Mesenchymal stem cell (in vitro differentiated cells and primary cell): Measurements from ENCODE around the gene STRN.
"Not testable (repeated sequence)": the region's sequence is repeated elsewhere in the genome, so short reads cannot be mapped to it uniquely, and the experiment has no call there.

Source experiments
- DNase-seq: peaks from one replicate; pipeline ENCODE4 v3.0.0-alpha.2; 2013
- H2AFZ ChIP-seq: one replicate; pipeline ENCODE4 v1.6.1; 2013; ENCODE audit warnings: low read depth, mild to moderate bottlenecking, control low read depth, inconsistent platforms, low read length, moderate library complexity
- H2AK5ac ChIP-seq: 2 replicates; pipeline ENCODE4 v1.6.1; 2013; ENCODE audit warnings: low read length, moderate library complexity, mild to moderate bottlenecking, inconsistent platforms; ENCODE audit not compliant: severe bottlenecking
- H2BK120ac ChIP-seq: one replicate; pipeline ENCODE4 v1.6.1; 2013; ENCODE audit warnings: low read depth, mild to moderate bottlenecking, inconsistent platforms, low read length, moderate library complexity
- H2BK12ac ChIP-seq, 2 experiments: one replicate each; pipeline ENCODE4 v1.6.1; 2013; ENCODE audit warnings: inconsistent platforms in 2 of 2, low read length in 2 of 2, mild to moderate bottlenecking in 2 of 2, moderate library complexity in 2 of 2, control low read depth in 1 of 2
- H2BK15ac ChIP-seq: one replicate; pipeline ENCODE4 v1.6.1; 2013; ENCODE audit warnings: mild to moderate bottlenecking, low read depth, inconsistent platforms; ENCODE audit not compliant: poor library complexity, severe bottlenecking
- H2BK5ac ChIP-seq: 2 replicates; pipeline ENCODE4 v1.6.1; 2013; ENCODE audit warnings: low read depth, mild to moderate bottlenecking, low read length, control low read depth, inconsistent platforms; ENCODE audit not compliant: poor library complexity, severe bottlenecking
- H3K14ac ChIP-seq, 2 experiments: one replicate each; pipeline ENCODE4 v1.6.1; 2013; ENCODE audit warnings: inconsistent platforms in 2 of 2, low read length in 2 of 2, control low read depth in 1 of 2, mild to moderate bottlenecking in 1 of 2, moderate library complexity in 1 of 2
- H3K18ac ChIP-seq, 2 experiments: one replicate each; pipeline ENCODE4 v1.6.1; 2013; ENCODE audit warnings: inconsistent platforms in 2 of 2, low read length in 2 of 2, control low read depth in 1 of 2, low read depth in 1 of 2, mild to moderate bottlenecking in 1 of 2
- H3K23ac ChIP-seq, 2 experiments: one replicate each; pipeline ENCODE4 v1.6.1; 2013; ENCODE audit warnings: inconsistent platforms in 2 of 2, low read length in 2 of 2, mild to moderate bottlenecking in 2 of 2, moderate library complexity in 2 of 2, control low read depth in 1 of 2
- H3K27ac ChIP-seq: 2 replicates; pipeline ENCODE4 v1.5.1; 2013; ENCODE audit warnings: mild to moderate bottlenecking, moderate library complexity, low read length, control low read depth, inconsistent platforms; ENCODE audit not compliant: poor library complexity, severe bottlenecking
- H3K27me3 ChIP-seq, 2 experiments: 2 replicates each; pipeline versions ENCODE4 v1.6.1 to v1.7.0; 2013; ENCODE audit warnings: low read length in 2 of 2, mild to moderate bottlenecking in 2 of 2, moderate library complexity in 2 of 2, control low read depth in 1 of 2, inconsistent platforms in 1 of 2; ENCODE audit not compliant: control insufficient read depth in 1 of 2, insufficient read depth in 1 of 2
- H3K36me3 ChIP-seq, 2 experiments: 2 replicates each; pipeline versions ENCODE4 v1.6.1 to v1.7.0; 2013; ENCODE audit warnings: low read length in 2 of 2, control low read depth in 1 of 2, inconsistent platforms in 1 of 2, low read depth in 1 of 2, mild to moderate bottlenecking in 1 of 2; ENCODE audit not compliant: insufficient read depth in 2 of 2, control insufficient read depth in 1 of 2
- H3K4ac ChIP-seq, 2 experiments: one replicate each; pipeline ENCODE4 v1.6.1; 2013; ENCODE audit warnings: inconsistent platforms in 2 of 2, low read length in 2 of 2, mild to moderate bottlenecking in 2 of 2, moderate library complexity in 2 of 2, control low read depth in 1 of 2, low read depth in 1 of 2
- H3K4me1 ChIP-seq: 2 replicates; pipeline ENCODE4 v1.6.1; 2013; ENCODE audit warnings: low read depth, low read length, control low read depth; ENCODE audit not compliant: control insufficient read depth, insufficient read depth
- H3K4me2 ChIP-seq: 2 replicates; pipeline ENCODE4 v1.6.1; 2013; ENCODE audit warnings: low read length, mild to moderate bottlenecking, inconsistent platforms; ENCODE audit not compliant: poor library complexity, severe bottlenecking
- H3K4me3 ChIP-seq, 2 experiments: 2 replicates each; pipeline versions ENCODE4 v1.5.1 to v1.7.0; 2013; ENCODE audit warnings: low read length in 2 of 2, mild to moderate bottlenecking in 2 of 2, control low read depth in 1 of 2, low read depth in 1 of 2; ENCODE audit not compliant: insufficient read depth in 1 of 2
- H3K79me1 ChIP-seq: replicated peaks from 2 replicates; pipeline ENCODE4 v1.6.1; 2013; ENCODE audit warnings: mild to moderate bottlenecking, control low read depth, low read length, inconsistent platforms; ENCODE audit not compliant: poor library complexity, severe bottlenecking
- H3K9ac ChIP-seq: 2 replicates; pipeline ENCODE4 v1.7.0; 2013; ENCODE audit warnings: mild to moderate bottlenecking, low read length, moderate library complexity
- H3K9me3 ChIP-seq: 2 replicates; pipeline ENCODE4 v1.7.0; 2013; ENCODE audit warnings: mild to moderate bottlenecking, low read length; ENCODE audit not compliant: control insufficient read depth
- H4K8ac ChIP-seq: one replicate; pipeline ENCODE4 v1.6.1; 2013; ENCODE audit warnings: inconsistent platforms, mild to moderate bottlenecking, low read length, moderate library complexity
- H4K91ac ChIP-seq: one replicate; pipeline ENCODE4 v1.6.1; 2013; ENCODE audit warnings: mild to moderate bottlenecking, low read length, inconsistent platforms
- WGBS: methylation state at CpG from one replicate; pipeline ENCODE4 v1.1.7; 2013; ENCODE audit warnings: mixed read lengths; 5-methylcytosine and 5-hydroxymethylcytosine counted together

Gene STRN

GRCh38 chr2:36949845-36950244 is 16.5 kb downstream of the STRN start:
- no peak for DNase-seq
- Histone ChIP-seq H2BK120ac (no peak overlapping the region), H3K23ac (no peak overlapping the region), H3K4me3 (no peak overlapping the region), H3K4ac (no peak overlapping the region), H2AK5ac (no peak overlapping the region), H3K79me1 (peaks cover 8% of the 10 kb centered on the region), H3K18ac (no peak overlapping the region), H3K9ac (no peak overlapping the region), H2AFZ (no peak overlapping the region), H2BK12ac (no peak overlapping the region), H3K4me1 (peaks cover 6% of the 10 kb centered on the region), H3K36me3 (peaks cover 0 to 3% of the 10 kb centered on the region in 2 experiments), H3K27ac (no peak overlapping the region), H3K14ac (no peak overlapping the region), H3K4me2 (no peak overlapping the region), H2BK5ac (no peak overlapping the region), H2BK15ac (no peak overlapping the region), H4K8ac (no peak overlapping the region), H3K9me3 (no peaks in the 10 kb centered on the region), H4K91ac (no peak overlapping the region), H3K27me3 (no peaks in the 10 kb centered on the region)
- WGBS = 84% methylated on average over 1 of the region's 1 CpG

GRCh38 chr2:36945240-36945639 is 21.1 kb downstream of the STRN start:
- not testable (repeated sequence) for H3K14ac ChIP-seq, H2BK120ac ChIP-seq, H3K23ac ChIP-seq, H3K36me3 ChIP-seq, H2BK5ac ChIP-seq, H3K27ac ChIP-seq, H3K9ac ChIP-seq, H4K91ac ChIP-seq, H3K9me3 ChIP-seq, DNase-seq, H3K27me3 ChIP-seq, H2AFZ ChIP-seq, H3K4me1 ChIP-seq, H3K79me1 ChIP-seq, H2AK5ac ChIP-seq, H2BK12ac ChIP-seq, H4K8ac ChIP-seq, H2BK15ac ChIP-seq, H3K4ac ChIP-seq, H3K4me2 ChIP-seq, H3K4me3 ChIP-seq, H3K18ac ChIP-seq
- 97% methylated on average over 8 of the region's 10 CpGs for WGBS

GRCh38 chr2:36941867-36942266 is 24.5 kb downstream of the STRN start:
- Histone ChIP-seq H2AK5ac (no peak overlapping the region), H3K14ac (no peak overlapping the region), H4K91ac (no peak overlapping the region), H2BK12ac (no peak overlapping the region), H3K36me3 (no peaks in the 10 kb centered on the region), H3K4me3 (no peak overlapping the region), H3K18ac (no peak overlapping the region), H3K4ac (no peak overlapping the region), H3K4me1 (no peaks in the 10 kb centered on the region), H3K9ac (no peak overlapping the region), H3K79me1 (peaks cover 13% of the 10 kb centered on the region), H3K23ac (no peak overlapping the region), H2BK120ac (no peak overlapping the region), H2AFZ (no peak overlapping the region), H4K8ac (no peak overlapping the region), H2BK15ac (no peak overlapping the region), H3K27me3 (no peaks in the 10 kb centered on the region), H2BK5ac (no peak overlapping the region), H3K9me3 (no peaks in the 10 kb centered on the region), H3K4me2 (no peak overlapping the region), H3K27ac (no peak overlapping the region)
- DNase-seq = no peak
- 94% methylated on average over 2 of the region's 4 CpGs for WGBS

- H3K23ac ChIP-seq, H2AK5ac ChIP-seq, H3K9ac ChIP-seq, H3K4ac ChIP-seq, H3K27me3 ChIP-seq, H2AFZ ChIP-seq, DNase-seq, H3K9me3 ChIP-seq, H2BK12ac ChIP-seq, H3K27ac ChIP-seq, H3K18ac ChIP-seq, H4K8ac ChIP-seq, H2BK5ac ChIP-seq, H3K4me3 ChIP-seq, H3K4me1 ChIP-seq, H3K4me2 ChIP-seq, H4K91ac ChIP-seq, H2BK15ac ChIP-seq, H3K36me3 ChIP-seq, H2BK120ac ChIP-seq, H3K14ac ChIP-seq: not testable (repeated sequence)
- peaks cover 14% of the 10 kb centered on the region for H3K79me1 ChIP-seq
Observed at GRCh38 chr2:36936526-36936925, 29.8 kb downstream of the STRN start.
